GM08714 (cell line): Measurements from ENCODE around the gene TRIP13.
"Not testable (repeated sequence)": the region's sequence is repeated elsewhere in the genome, so short reads cannot be mapped to it uniquely, and the experiment has no call there.

Experiments used
- H3K4me3 ChIP-seq: fragments of 200-500 bp; sonication (Bioruptor generic); 2 replicates; pipeline ENCODE4 v1.5.1; 2014; ENCODE audit warnings: mild to moderate bottlenecking, low read length, inconsistent platforms
- ZNF274 ChIP-seq: IDR thresholded peaks from 2 replicates; pipeline ENCODE4 v1.6.1; 2012; ENCODE audit warnings: mild to moderate bottlenecking, low read depth, low read length

The TRIP13 gene

DNA sequence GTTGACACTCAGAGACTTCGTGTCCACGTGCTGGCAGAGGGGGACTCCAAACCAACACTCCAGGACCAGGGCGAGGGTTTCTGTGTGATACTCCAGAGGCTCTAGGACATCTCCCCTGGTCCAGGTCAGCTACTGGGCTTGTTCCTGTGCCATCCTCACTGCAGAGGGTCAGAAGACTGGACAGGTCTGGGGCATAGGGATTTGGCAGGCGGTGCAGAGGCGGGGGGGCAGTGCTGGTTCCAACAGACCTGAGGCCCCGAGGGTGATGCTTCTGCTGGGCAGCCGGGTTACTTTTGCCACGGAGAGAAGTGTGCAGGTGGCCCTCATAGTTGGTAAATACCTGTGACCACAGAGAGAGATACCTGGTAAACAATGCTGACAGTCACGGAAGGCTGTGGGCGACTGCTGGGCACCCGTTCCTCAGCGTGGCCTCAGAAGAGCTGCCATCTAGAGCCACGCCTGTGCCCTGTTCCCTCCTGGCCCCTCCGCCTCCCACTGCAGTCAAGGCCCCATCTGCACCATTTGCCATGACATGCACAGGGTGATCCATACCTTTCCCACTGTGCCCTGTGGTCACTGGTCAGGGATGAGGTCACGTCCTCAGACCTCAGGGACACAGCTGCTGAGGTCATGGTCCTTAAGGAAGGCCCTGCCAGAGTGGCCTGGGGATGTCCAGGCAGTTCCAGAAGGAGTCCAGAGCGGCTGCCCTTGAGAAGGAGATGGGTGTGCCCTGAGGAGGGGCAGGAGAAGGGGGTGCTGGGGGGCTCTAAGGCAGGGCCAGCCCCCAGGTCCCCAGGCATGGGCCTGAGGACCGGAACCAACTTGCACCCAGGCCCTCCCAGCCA lies 30.0 kb downstream of the TRIP13 start:
- no peak for TF ChIP-seq ZNF274
- H3K4me3 ChIP-seq: no peak overlapping the region

DNA sequence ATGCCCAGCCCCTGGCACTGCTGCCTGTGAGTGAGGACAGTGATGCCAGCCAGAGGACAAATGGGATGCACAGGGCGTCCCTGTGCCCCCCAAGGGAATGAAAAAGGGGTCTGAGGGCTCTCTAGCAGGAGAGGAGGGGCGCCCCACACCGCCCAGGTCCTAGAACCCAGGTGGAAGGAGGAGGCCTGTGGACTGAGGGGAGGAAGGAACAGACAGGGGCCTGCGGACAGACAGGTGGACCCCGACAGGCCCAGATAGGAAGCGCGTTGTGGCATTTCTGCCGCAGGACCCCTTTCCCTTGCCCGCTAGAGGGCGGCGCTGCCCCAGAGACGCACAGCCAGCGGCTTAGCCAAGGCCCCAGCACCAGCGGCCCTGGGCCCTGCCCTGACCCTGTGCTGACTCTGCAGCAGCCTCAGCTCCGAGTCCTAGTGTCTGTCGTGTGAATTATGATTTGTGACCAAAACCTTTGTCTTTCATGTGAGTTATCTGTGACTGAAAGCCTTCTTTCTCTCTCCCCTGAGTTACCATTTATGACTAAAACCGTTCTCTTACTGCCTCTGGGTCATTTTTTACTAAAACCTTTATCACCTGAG lies 30.7 kb downstream of the TRIP13 start:
- no peak overlapping the region for H3K4me3 ChIP-seq
- TF ChIP-seq ZNF274: no peak

GRCh38 chr5:926417-927171 lies 33.9 kb downstream of the TRIP13 start:
- no peak overlapping the region; the same call in 1 of the 2 replicates for H3K4me3 ChIP-seq
- TF ChIP-seq ZNF274: no peak

DNA sequence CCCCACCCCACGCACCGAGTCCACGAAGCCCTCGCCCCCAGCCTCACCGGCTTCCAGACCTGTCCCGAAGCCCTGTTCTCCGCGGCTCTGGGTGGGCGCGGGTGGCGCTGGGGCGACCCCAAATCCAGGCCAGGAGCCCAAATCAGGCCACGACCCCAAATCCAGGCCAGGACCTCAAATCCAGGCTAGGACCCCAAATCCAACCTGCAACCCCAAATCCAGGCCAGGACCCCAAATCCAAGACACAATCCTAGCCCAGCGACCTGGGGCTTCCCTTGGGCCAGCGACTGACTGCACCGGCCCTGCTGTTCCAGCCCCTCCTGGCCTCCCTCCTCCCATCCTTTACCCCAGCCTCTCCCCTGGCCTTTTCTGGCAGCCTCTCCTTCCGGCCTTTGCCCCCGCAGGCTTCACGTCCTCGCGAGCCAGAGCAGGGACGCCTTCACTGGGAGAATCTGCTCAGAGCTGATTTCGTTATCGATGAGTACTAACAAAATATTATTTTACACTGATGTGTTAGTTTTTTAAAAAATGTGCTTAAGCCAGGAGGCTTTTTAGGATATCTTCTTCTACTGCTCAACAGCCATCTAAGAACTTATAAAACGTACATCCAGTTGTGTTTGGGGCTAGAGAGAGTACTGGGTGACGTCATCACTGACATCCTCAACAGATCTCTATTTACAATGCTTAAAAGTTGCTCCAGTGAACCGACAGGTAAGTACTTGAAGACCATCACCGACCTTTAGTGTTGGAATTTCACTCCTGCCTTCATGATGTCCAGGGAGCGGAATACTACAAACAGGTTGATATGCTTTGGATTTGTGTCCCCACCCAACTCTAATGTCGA lies 34.7 kb downstream of the TRIP13 start:
- H3K4me3 ChIP-seq: no peak overlapping the region; the same call in 1 of the 2 replicates
- no peak for TF ChIP-seq ZNF274

- not testable (repeated sequence) for H3K4me3 ChIP-seq
These were observed 36.5 kb downstream of the TRIP13 start for GRCh38 chr5:929182-929581.

GRCh38 chr5:929596-929995 lies 36.9 kb downstream of the TRIP13 start:
- H3K4me3 ChIP-seq: no peak overlapping the region
- no peak for TF ChIP-seq ZNF274

DNA sequence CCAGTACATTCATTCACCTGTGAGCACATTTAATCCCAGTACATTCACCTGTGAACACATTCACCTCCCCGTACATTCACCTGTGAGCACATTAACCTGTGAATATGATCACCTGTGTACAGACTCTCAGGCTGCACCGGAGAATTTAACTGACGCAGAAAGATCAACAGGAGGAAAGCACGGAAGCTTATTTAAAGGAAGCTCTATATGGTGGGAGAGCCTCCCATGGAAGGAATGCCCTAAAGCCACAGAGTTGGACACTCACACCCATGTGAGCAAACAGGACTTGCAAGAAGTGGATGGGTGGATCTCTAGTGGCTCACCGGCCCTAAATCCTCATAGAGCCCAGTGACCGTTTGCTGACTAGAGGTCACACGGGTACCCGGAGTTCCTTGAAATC lies 38.2 kb downstream of the TRIP13 start:
- TF ChIP-seq ZNF274: no peak
- H3K4me3 ChIP-seq: no peak overlapping the region

GRCh38 chr5:931570-932145 lies 39.0 kb downstream of the TRIP13 start:
- H3K4me3 ChIP-seq: no peak overlapping the region
- TF ChIP-seq ZNF274: no peak

GRCh38 chr5:932151-932627 lies 39.5 kb downstream of the TRIP13 start:
- no peak for TF ChIP-seq ZNF274
- no peak overlapping the region for H3K4me3 ChIP-seq

DNA sequence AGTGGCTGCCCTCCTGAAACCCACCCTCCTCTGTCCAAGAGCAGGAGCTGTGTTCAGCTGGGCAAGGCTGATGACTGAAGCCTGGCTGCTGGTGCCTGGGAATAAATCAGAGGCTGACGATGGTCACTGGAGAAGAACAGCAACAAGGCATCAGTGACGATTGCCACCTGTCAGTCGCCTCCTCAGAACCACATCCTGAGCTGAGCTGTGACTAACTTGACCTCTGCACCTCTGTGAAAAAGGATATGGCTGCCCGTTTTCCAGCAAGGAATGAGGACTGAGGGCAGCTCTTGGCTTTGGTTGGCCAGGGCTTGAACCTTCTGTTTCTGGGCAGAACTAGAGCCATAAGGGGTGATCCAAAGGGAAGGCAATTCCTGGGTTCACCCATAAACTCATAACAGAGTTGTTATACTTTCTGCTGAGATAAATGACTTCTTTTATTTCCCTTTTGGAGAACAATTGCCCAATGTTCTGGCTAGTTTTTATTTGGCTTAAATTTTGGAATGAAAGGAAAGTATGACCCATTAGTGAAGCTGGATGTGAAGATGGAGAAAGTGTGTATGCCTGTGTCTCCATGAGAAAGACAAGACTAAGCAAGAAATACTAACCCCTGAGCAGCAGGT lies 40.1 kb downstream of the TRIP13 start:
- TF ChIP-seq ZNF274: no peak
- H3K4me3 ChIP-seq: no peak overlapping the region

- TF ChIP-seq ZNF274: no peak
These were observed 40.7 kb downstream of the TRIP13 start for GRCh38 chr5:933251-933861.

GRCh38 chr5:933951-934350 lies 41.3 kb downstream of the TRIP13 start:
- not testable (repeated sequence) for H3K4me3 ChIP-seq

More at GRCh38 chr5:933251-933861, 40.7 kb downstream of the TRIP13 start:
- H3K4me3 ChIP-seq: no peak overlapping the region

GRCh38 chr5:934381-934967 lies 41.8 kb downstream of the TRIP13 start:
- not testable (repeated sequence) for H3K4me3 ChIP-seq
